GM23338 (cell line): Measurements from ENCODE around the gene BAIAP2. TPM values are rescaled to one million over a fixed set of nuclear protein-coding genes. Genes with fewer than 3 reads are reported as not detected.

ENCODE experiments used
- ATAC-seq: fragments of 200-7000 bp; cut with Tn5 transposase; 3 replicates; pipeline ENCODE4 v1.9.1; 2020
- DNase-seq: peaks from one replicate; pipeline ENCODE4 v3.0.0-alpha.2; 2015; ENCODE audit warnings: low spot score
- H2AFZ ChIP-seq: fragments of 200-600 bp; sonication (generic); 2 replicates; pipeline ENCODE4 v1.8.0; 2016; ENCODE audit warnings: antibody characterized with exemption, mild to moderate bottlenecking, moderate library complexity
- H3F3A ChIP-seq: fragments of 200-600 bp; sonication (generic); replicated peaks from 2 replicates; pipeline ENCODE4 v1.8.0; 2017; ENCODE audit warnings: antibody characterized with exemption, mixed run types, low read depth
- H3K27ac ChIP-seq: fragments of 200-600 bp; sonication (generic); 2 replicates; pipeline ENCODE4 v1.6.1; 2016; ENCODE audit warnings: low read depth
- H3K27me3 ChIP-seq: fragments of 200-600 bp; sonication (generic); 2 replicates; pipeline ENCODE4 v1.8.0; 2016; ENCODE audit warnings: mild to moderate bottlenecking, mixed run types, moderate library complexity; ENCODE audit not compliant: insufficient read depth
- H3K36me3 ChIP-seq: fragments of 200-600 bp; sonication (generic); 2 replicates; pipeline ENCODE4 v1.8.0; 2016; ENCODE audit warnings: mild to moderate bottlenecking; ENCODE audit not compliant: insufficient read depth
- H3K4me1 ChIP-seq: fragments of 200-600 bp; sonication (generic); 2 replicates; pipeline ENCODE4 v1.8.0; 2016; ENCODE audit warnings: mild to moderate bottlenecking, moderate library complexity; ENCODE audit not compliant: insufficient read depth
- H3K4me2 ChIP-seq: fragments of 200-600 bp; sonication (generic); 2 replicates; pipeline ENCODE4 v1.7.1; 2017; ENCODE audit warnings: mixed run types
- H3K4me3 ChIP-seq: fragments of 200-600 bp; sonication (generic); 2 replicates; pipeline ENCODE4 v1.6.1; 2016; ENCODE audit warnings: mixed run types
- H3K79me2 ChIP-seq: fragments of 200-600 bp; sonication (generic); replicated peaks from 2 replicates; pipeline ENCODE4 v1.8.0; 2017; ENCODE audit warnings: mild to moderate bottlenecking; ENCODE audit not compliant: insufficient read depth
- H3K9me2 ChIP-seq: fragments of 200-600 bp; sonication (generic); 2 replicates; pipeline ENCODE4 v1.8.0; 2017; ENCODE audit not compliant: insufficient read depth
- H4K20me1 ChIP-seq: fragments of 200-600 bp; sonication (generic); replicated peaks from 2 replicates; pipeline ENCODE4 v1.8.0; 2017; ENCODE audit warnings: mild to moderate bottlenecking; ENCODE audit not compliant: insufficient read depth
- H3K27ac Mint-ChIP-seq: 2 replicates; pipeline ENCODE4 v1.8.0; 2020; ENCODE audit warnings: inconsistent platforms, mild to moderate bottlenecking, moderate library complexity, mixed read lengths
- H3K27me3 Mint-ChIP-seq: 3 replicates; pipeline ENCODE4 v1.8.0; 2022; ENCODE audit warnings: low read depth, mild to moderate bottlenecking, moderate library complexity, mixed read lengths, inconsistent platforms; ENCODE audit not compliant: insufficient read depth, poor library complexity
- H3K36me3 Mint-ChIP-seq: 3 replicates; pipeline ENCODE4 v1.8.0; 2021; ENCODE audit warnings: low read depth, mild to moderate bottlenecking, inconsistent platforms, moderate library complexity, mixed read lengths
- H3K4me1 Mint-ChIP-seq: 3 replicates; pipeline ENCODE4 v1.8.0; 2020; ENCODE audit warnings: mild to moderate bottlenecking, inconsistent platforms, mixed read lengths
- H3K4me3 Mint-ChIP-seq: 3 replicates; pipeline ENCODE4 v1.8.0; 2021; ENCODE audit warnings: moderate library complexity, mild to moderate bottlenecking, inconsistent platforms, mixed read lengths
- H3K9me3 Mint-ChIP-seq: 3 replicates; pipeline ENCODE4 v1.8.0; 2020; ENCODE audit warnings: moderate library complexity, mild to moderate bottlenecking, inconsistent platforms, mixed read lengths
- CREB1 ChIP-seq: fragments of 250-450 bp; sonication (Bioruptor Pico); IDR thresholded peaks from 2 replicates; pipeline ENCODE4 v1.5.0; 2020; ENCODE audit warnings: low read depth, mild to moderate bottlenecking, moderate library complexity
- EZH2 ChIP-seq: fragments of 200-600 bp; sonication (generic); IDR thresholded peaks from one replicate; pipeline ENCODE4 v1.8.0; 2017; ENCODE audit warnings: antibody characterized with exemption, mild to moderate bottlenecking, low read depth; ENCODE audit not compliant: unreplicated experiment
- EZH2phosphoT487 ChIP-seq: fragments of 200-600 bp; sonication (generic); IDR thresholded peaks from one replicate; pipeline ENCODE4 v1.8.1; 2018; ENCODE audit warnings: antibody characterized with exemption; ENCODE audit not compliant: unreplicated experiment
- JUNB ChIP-seq: IDR thresholded peaks from one replicate; pipeline ENCODE4 v1.6.1; 2016; ENCODE audit warnings: antibody characterized with exemption; ENCODE audit not compliant: unreplicated experiment
- NANOG ChIP-seq: IDR thresholded peaks from 2 replicates; pipeline ENCODE4 v1.6.1; 2016; ENCODE audit warnings: antibody characterized with exemption, borderline replicate concordance
- POLR2AphosphoS5 ChIP-seq: IDR thresholded peaks from 2 replicates; pipeline ENCODE4 v1.6.1; 2016; ENCODE audit warnings: antibody characterized with exemption, low read depth
- STAT1 ChIP-seq: IDR thresholded peaks from one replicate; pipeline ENCODE4 v1.6.1; 2016; ENCODE audit warnings: antibody characterized with exemption; ENCODE audit not compliant: unreplicated experiment
- ZNF114 ChIP-seq: fragments of 250-450 bp; sonication (Bioruptor Pico); IDR thresholded peaks from 2 replicates; pipeline ENCODE4 v1.5.0; 2020; ENCODE audit warnings: mild to moderate bottlenecking, moderate library complexity
- ZNF331 ChIP-seq: fragments of 250-450 bp; sonication (Bioruptor Pico); IDR thresholded peaks from 2 replicates; pipeline ENCODE4 v1.5.0; 2020; ENCODE audit warnings: low read depth, mild to moderate bottlenecking, moderate library complexity
- polyA plus RNA-seq: library from polyadenylated mRNA; unstranded; fragments of >200 nt; fragmentation: Nextera tagmentation; extraction: Ambion mirVana; gene quantifications from 2 replicates; pipeline ENCODE4 v1.2.1, GENCODE V29; 2016
- total RNA-seq: library from RNA; depleted of rRNA; stranded (reverse); fragments of >200 nt; shearing (Covaris generic); gene quantifications from 2 replicates; pipeline ENCODE4 v1.2.3, GENCODE V29; 2014
- TF ChIP-seq, protein P1 (sequence below): IDR thresholded peaks from one replicate; pipeline ENCODE4 v1.6.1; 2018; ENCODE audit warnings: antibody characterized with exemption; ENCODE audit not compliant: unreplicated experiment
- TF ChIP-seq, protein P2 (sequence below): fragments of 250-450 bp; sonication (Bioruptor Pico); IDR thresholded peaks from 2 replicates; pipeline ENCODE4 v1.5.0; 2020; ENCODE audit warnings: mild to moderate bottlenecking, moderate library complexity
- TF ChIP-seq, protein P3 (sequence below): IDR thresholded peaks from 2 replicates; pipeline ENCODE4 v1.6.1; 2016; ENCODE audit warnings: antibody characterized with exemption
- TF ChIP-seq, protein P4 (sequence below), 2 experiments: fragments of 200-600 bp in 1 of 2; sonication (generic) in 1 of 2; conservative IDR thresholded peaks; 2 replicates each; pipeline versions ENCODE4 v1.5.1 to v1.6.1; 2016 to 2017; ENCODE audit warnings: antibody characterized with exemption in 2 of 2, low read depth in 2 of 2, mild to moderate bottlenecking in 2 of 2, moderate library complexity in 1 of 2

BAIAP2 gene
- total and polyA plus RNA-seq, 2 experiments from 2014 or later, result 21.7 to 22.7 TPM

DNA sequence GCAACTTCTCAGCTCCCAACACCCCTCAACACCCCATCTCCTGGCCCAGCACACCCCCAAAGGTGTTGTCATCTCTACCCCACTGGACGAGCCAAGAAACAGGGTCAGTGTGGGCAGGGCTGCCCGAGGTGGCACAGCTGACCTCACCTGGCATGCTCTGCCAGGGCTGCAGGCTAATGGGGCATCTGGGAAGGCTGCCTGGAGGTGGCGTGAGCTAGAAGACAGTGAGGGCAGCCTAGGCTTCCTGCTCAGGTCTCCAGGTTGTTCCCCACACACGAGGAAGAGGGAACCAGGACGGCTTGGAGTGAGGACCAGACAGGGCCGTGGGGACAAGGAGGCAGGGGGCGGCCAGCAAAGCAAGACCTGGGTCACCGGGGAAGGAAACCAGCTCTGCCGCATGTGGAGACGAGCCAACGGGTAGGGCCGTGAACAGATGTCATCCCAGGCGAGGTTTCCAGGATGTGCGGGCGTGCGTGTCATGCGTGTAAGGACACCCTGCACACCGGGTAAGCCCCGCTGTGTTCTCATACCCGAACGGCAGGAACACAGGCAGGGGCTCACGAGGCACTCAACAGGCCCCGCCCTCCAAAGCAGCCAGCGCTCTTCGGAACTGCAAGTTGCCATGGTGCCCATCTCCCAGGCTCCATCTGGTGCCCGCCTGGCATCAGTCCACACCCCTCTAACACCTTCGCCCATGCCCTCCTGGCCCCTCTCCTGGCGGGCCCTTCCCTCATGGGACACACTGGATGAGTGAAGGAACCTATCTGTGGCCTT lies 100.7 kb downstream of the BAIAP2 start:
- Histone ChIP-seq H3K4me1 (no peaks in the 10 kb centered on the region), H3K27me3 (no peaks in the 10 kb centered on the region), H2AFZ (no peak overlapping the region), H3K4me2 (no peak overlapping the region), H3K79me2 (no peaks in the 10 kb centered on the region), H3K4me3 (no peak overlapping the region), H3K27ac (no peak overlapping the region), H3K9me2 (no peaks in the 10 kb centered on the region), H3F3A (peaks cover 16% of the 10 kb centered on the region), H3K36me3 (no peaks in the 10 kb centered on the region), H4K20me1 (no peaks in the 10 kb centered on the region)
- TF ChIP-seq STAT1 (no peak), NANOG (no peak), EZH2 (no peak), ZNF114 (CRISPR knock-in tag) (no peak), POLR2AphosphoS5 (no peak), JUNB (no peak), EZH2phosphoT487 (no peak), CREB1 (CRISPR knock-in tag) (no peak), ZNF331 (CRISPR knock-in tag) (no peak)
- TF ChIP-seq, protein P1, sequence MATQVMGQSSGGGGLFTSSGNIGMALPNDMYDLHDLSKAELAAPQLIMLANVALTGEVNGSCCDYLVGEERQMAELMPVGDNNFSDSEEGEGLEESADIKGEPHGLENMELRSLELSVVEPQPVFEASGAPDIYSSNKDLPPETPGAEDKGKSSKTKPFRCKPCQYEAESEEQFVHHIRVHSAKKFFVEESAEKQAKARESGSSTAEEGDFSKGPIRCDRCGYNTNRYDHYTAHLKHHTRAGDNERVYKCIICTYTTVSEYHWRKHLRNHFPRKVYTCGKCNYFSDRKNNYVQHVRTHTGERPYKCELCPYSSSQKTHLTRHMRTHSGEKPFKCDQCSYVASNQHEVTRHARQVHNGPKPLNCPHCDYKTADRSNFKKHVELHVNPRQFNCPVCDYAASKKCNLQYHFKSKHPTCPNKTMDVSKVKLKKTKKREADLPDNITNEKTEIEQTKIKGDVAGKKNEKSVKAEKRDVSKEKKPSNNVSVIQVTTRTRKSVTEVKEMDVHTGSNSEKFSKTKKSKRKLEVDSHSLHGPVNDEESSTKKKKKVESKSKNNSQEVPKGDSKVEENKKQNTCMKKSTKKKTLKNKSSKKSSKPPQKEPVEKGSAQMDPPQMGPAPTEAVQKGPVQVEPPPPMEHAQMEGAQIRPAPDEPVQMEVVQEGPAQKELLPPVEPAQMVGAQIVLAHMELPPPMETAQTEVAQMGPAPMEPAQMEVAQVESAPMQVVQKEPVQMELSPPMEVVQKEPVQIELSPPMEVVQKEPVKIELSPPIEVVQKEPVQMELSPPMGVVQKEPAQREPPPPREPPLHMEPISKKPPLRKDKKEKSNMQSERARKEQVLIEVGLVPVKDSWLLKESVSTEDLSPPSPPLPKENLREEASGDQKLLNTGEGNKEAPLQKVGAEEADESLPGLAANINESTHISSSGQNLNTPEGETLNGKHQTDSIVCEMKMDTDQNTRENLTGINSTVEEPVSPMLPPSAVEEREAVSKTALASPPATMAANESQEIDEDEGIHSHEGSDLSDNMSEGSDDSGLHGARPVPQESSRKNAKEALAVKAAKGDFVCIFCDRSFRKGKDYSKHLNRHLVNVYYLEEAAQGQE, result no peak
- TF ChIP-seq, protein P2, sequence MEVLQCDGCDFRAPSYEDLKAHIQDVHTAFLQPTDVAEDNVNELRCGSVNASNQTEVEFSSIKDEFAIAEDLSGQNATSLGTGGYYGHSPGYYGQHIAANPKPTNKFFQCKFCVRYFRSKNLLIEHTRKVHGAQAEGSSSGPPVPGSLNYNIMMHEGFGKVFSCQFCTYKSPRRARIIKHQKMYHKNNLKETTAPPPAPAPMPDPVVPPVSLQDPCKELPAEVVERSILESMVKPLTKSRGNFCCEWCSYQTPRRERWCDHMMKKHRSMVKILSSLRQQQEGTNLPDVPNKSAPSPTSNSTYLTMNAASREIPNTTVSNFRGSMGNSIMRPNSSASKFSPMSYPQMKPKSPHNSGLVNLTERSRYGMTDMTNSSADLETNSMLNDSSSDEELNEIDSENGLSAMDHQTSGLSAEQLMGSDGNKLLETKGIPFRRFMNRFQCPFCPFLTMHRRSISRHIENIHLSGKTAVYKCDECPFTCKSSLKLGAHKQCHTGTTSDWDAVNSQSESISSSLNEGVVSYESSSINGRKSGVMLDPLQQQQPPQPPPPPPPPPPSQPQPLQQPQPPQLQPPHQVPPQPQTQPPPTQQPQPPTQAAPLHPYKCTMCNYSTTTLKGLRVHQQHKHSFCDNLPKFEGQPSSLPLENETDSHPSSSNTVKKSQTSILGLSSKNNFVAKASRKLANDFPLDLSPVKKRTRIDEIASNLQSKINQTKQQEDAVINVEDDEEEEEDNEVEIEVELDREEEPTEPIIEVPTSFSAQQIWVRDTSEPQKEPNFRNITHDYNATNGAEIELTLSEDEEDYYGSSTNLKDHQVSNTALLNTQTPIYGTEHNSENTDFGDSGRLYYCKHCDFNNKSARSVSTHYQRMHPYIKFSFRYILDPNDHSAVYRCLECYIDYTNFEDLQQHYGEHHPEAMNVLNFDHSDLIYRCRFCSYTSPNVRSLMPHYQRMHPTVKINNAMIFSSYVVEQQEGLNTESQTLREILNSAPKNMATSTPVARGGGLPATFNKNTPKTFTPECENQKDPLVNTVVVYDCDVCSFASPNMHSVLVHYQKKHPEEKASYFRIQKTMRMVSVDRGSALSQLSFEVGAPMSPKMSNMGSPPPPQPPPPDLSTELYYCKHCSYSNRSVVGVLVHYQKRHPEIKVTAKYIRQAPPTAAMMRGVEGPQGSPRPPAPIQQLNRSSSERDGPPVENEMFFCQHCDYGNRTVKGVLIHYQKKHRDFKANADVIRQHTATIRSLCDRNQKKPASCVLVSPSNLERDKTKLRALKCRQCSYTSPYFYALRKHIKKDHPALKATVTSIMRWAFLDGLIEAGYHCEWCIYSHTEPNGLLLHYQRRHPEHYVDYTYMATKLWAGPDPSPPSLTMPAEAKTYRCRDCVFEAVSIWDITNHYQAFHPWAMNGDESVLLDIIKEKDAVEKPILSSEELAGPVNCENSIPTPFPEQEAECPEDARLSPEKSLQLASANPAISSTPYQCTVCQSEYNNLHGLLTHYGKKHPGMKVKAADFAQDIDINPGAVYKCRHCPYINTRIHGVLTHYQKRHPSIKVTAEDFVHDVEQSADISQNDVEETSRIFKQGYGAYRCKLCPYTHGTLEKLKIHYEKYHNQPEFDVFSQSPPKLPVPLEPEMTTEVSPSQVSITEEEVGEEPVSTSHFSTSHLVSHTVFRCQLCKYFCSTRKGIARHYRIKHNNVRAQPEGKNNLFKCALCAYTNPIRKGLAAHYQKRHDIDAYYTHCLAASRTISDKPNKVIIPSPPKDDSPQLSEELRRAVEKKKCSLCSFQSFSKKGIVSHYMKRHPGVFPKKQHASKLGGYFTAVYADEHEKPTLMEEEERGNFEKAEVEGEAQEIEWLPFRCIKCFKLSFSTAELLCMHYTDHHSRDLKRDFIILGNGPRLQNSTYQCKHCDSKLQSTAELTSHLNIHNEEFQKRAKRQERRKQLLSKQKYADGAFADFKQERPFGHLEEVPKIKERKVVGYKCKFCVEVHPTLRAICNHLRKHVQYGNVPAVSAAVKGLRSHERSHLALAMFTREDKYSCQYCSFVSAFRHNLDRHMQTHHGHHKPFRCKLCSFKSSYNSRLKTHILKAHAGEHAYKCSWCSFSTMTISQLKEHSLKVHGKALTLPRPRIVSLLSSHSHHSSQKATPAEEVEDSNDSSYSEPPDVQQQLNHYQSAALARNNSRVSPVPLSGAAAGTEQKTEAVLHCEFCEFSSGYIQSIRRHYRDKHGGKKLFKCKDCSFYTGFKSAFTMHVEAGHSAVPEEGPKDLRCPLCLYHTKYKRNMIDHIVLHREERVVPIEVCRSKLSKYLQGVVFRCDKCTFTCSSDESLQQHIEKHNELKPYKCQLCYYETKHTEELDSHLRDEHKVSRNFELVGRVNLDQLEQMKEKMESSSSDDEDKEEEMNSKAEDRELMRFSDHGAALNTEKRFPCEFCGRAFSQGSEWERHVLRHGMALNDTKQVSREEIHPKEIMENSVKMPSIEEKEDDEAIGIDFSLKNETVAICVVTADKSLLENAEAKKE (CRISPR knock-in tag), result no peak
- TF ChIP-seq, protein P3, sequence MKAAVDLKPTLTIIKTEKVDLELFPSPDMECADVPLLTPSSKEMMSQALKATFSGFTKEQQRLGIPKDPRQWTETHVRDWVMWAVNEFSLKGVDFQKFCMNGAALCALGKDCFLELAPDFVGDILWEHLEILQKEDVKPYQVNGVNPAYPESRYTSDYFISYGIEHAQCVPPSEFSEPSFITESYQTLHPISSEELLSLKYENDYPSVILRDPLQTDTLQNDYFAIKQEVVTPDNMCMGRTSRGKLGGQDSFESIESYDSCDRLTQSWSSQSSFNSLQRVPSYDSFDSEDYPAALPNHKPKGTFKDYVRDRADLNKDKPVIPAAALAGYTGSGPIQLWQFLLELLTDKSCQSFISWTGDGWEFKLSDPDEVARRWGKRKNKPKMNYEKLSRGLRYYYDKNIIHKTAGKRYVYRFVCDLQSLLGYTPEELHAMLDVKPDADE, result no peak
- TF ChIP-seq, protein P4, sequence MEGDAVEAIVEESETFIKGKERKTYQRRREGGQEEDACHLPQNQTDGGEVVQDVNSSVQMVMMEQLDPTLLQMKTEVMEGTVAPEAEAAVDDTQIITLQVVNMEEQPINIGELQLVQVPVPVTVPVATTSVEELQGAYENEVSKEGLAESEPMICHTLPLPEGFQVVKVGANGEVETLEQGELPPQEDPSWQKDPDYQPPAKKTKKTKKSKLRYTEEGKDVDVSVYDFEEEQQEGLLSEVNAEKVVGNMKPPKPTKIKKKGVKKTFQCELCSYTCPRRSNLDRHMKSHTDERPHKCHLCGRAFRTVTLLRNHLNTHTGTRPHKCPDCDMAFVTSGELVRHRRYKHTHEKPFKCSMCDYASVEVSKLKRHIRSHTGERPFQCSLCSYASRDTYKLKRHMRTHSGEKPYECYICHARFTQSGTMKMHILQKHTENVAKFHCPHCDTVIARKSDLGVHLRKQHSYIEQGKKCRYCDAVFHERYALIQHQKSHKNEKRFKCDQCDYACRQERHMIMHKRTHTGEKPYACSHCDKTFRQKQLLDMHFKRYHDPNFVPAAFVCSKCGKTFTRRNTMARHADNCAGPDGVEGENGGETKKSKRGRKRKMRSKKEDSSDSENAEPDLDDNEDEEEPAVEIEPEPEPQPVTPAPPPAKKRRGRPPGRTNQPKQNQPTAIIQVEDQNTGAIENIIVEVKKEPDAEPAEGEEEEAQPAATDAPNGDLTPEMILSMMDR (conservative IDR thresholded peaks at IDR 0.05; ENCODE audit: low read depth in 2 of 2), result no peak
- no peaks in the 10 kb centered on the region for H3K4me1 Mint-ChIP-seq
- peaks cover 17% of the 10 kb centered on the region for H3K27me3 Mint-ChIP-seq
- ATAC-seq (no peak), DNase-seq (no peak)
- peaks cover 18% of the 10 kb centered on the region for H3K9me3 Mint-ChIP-seq
- H3K4me3 Mint-ChIP-seq, result no peak overlapping the region
- no peak overlapping the region for H3K27ac Mint-ChIP-seq
- no peaks in the 10 kb centered on the region; the same call in 2 of the 3 replicates for H3K36me3 Mint-ChIP-seq
